ENCODE results near the gene ATAD3C. TPM values are rescaled to one million over a fixed set of nuclear protein-coding genes. Genes with fewer than 3 reads are reported as not detected.

Gene ATAD3C
- total and polyA plus RNA-seq, 2 of the 8 experiments (the other 6 are each of a cell fraction or from before 2014, with no cell fraction given): 2.0 to 2.7 TPM

DNA sequence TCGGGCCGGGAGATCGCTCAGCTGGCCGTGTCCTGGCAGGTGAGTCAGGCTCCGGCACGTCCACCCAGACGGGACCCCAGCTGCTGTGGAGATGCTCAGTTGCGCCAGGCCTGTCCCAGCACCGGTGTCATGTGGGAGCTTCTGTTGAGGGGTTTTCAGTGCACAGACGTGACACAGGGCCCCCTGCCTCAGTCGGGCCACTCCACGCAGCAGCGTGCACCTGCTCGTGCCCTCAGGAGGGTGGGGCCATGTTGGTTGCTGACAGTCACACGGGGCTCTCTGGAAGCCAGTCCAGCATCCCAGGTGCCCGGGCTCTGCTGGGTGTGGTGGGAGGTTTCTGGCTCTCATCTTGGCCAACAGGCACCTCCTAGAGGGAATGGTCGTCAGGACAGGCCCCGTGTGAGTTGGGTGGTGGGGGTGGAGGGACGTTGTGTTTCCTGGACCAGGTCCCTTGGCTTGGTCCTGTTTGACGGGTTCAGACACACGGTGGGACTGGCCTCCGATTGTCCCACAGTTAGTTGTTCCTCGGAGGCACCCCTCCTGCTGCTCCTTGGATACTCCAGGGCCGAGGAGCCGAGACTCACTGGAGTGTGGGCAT, 41.2 kb downstream of the ATAD3C start:
- H3K56ac ChIP-seq (replicated peaks; ENCODE audit: insufficient read length, low read depth, low read length): no peak overlapping the region
- H4K20me1 ChIP-seq (replicated peaks in 1 of 2; ENCODE audit: control insufficient read depth in 1 of 2, insufficient read depth in 2 of 2, low read length in 2 of 2): peaks cover 0 to 1% of the 10 kb centered on the region in 2 experiments
- no peaks in the 10 kb centered on the region for H3K79me2 ChIP-seq (ENCODE audit: control insufficient read depth in 1 of 2, insufficient read depth in 2 of 2, low read length in 2 of 2)
- CTCF ChIA-PET (ENCODE audit: partially characterized antibody): interaction anchor here (1.2 to 2.4 kb wide), 4 partner anchors 8 to 50 kb away, joined by 3 to 10 read pairs (median 6); no protein-coding TSS in a partner anchor
- H3K18ac ChIP-seq (ENCODE audit: extremely low read depth, low read length): no peak overlapping the region
- POLR2A ChIA-PET (ENCODE audit: partially characterized antibody): interaction anchor here (1.1 to 2.1 kb wide), 2 partner anchors 8 to 10 kb away, joined by 4 to 6 read pairs; no protein-coding TSS in a partner anchor
- no peak overlapping the region for H3K27ac ChIP-seq (ENCODE audit: low read depth, low read length)
- H2BK12ac ChIP-seq (ENCODE audit: low read depth, low read length): no peak overlapping the region
- no peak for DNase-seq (ENCODE audit: low read depth in 1 of 2, low spot score in 2 of 2)
- no peaks in the 10 kb centered on the region; the same call in 1 of the 2 replicates for H3K79me1 ChIP-seq (ENCODE audit: low read depth, low read length)
- no peak overlapping the region for H2AFZ ChIP-seq (ENCODE audit: low read length)
- no peak overlapping the region for H2BK20ac ChIP-seq (ENCODE audit: low read length)
- peaks cover 6 to 55% (median 33%) of the 10 kb centered on the region in 4 experiments; a peak in 7 of 8 replicates for H3K36me3 ChIP-seq (ENCODE audit: control insufficient read depth in 2 of 4, insufficient read depth in 4 of 4, low read length in 3 of 4)
- H2BK15ac ChIP-seq (ENCODE audit: low read length): no peak overlapping the region
- H3K9me3 ChIP-seq (ENCODE audit: insufficient read depth in 2 of 2, low read depth in 1 of 2, low read length in 1 of 2): no peaks in the 10 kb centered on the region; a peak in 1 of 4 replicates
- no peak overlapping the region for H3K23ac ChIP-seq (ENCODE audit: insufficient read length)
- no peak overlapping the region for H3K4me3 ChIP-seq (ENCODE audit: extremely low read depth in 1 of 4, insufficient read depth in 2 of 4, low read depth in 3 of 4, low read length in 4 of 4)
- no peak overlapping the region for H3K4me2 ChIP-seq (ENCODE audit: insufficient read depth in 1 of 2, low read depth in 2 of 2, low read length in 2 of 2)
- H3K4ac ChIP-seq (replicated peaks; ENCODE audit: insufficient read length, low read depth, low read length): no peak overlapping the region
- H2AK5ac ChIP-seq (ENCODE audit: low read depth, low read length): no peak overlapping the region
- H4K5ac ChIP-seq (ENCODE audit: insufficient read length, low read depth, low read length): no peak overlapping the region
- WGBS, 2 experiments (ENCODE audit: extremely low coverage in 1 of 2, insufficient coverage in 1 of 2, insufficient read length in 1 of 2, insufficient replicate concordance in 2 of 2, low coverage in 1 of 2, low lambda C conversion rate in 2 of 2, missing lambda C conversion rate in 1 of 2): 94% methylated on average over 16 of the region's 25 CpGs; no CpG with 5 or more reads in 1 of the 2 experiments
- H2BK120ac ChIP-seq (replicated peaks; ENCODE audit: low read depth, low read length): no peak overlapping the region
- H4K91ac ChIP-seq (replicated peaks; ENCODE audit: insufficient read length, low read length): no peak overlapping the region
- no peaks in the 10 kb centered on the region for H3K23me2 ChIP-seq (ENCODE audit: low read depth, low read length)
- no peak overlapping the region for H3K9ac ChIP-seq (replicated peaks in 1 of 4; ENCODE audit: extremely low read depth in 1 of 4, low read depth in 3 of 4, low read length in 3 of 4)
- no peak overlapping the region for H4K8ac ChIP-seq (ENCODE audit: extremely low read depth, insufficient read depth, low read length)
- no peaks in the 10 kb centered on the region for H3K4me1 ChIP-seq (replicated peaks in 1 of 4; ENCODE audit: control insufficient read depth in 3 of 4, insufficient read depth in 4 of 4, low read length in 3 of 4)
- no peak overlapping the region for H2BK5ac ChIP-seq (ENCODE audit: low read depth, low read length)
- no peak overlapping the region for H3K14ac ChIP-seq (ENCODE audit: insufficient read length)
- H3K27me3 ChIP-seq (replicated peaks in 1 of 4; ENCODE audit: control insufficient read depth in 3 of 4, extremely low read depth in 1 of 4, insufficient read depth in 3 of 4, low read length in 3 of 4): no peaks in the 10 kb centered on the region
- no peak for FAIRE-seq
- TF ChIP-seq ZNF274 (IDR thresholded peaks at IDR 0.05; ENCODE audit: borderline replicate concordance, extremely low read depth, low read length) (no peak), POLR2AphosphoS5 (IDR thresholded peaks at IDR 0.05; ENCODE audit: low read depth, low read length) (no peak), GTF2F1 (IDR thresholded peaks at IDR 0.05; ENCODE audit: borderline replicate concordance, low read depth, low read length) (no peak)

All from H1 (cell line).